Stimulated activated CD8-positive, alpha-beta memory T cell treated with anti-CD3 and anti-CD28 coated beads, Interleukin-7, amount 100 ng/mL, for 1 hour (primary cell): ENCODE data around the gene KMT5B.

ENCODE experiments used
- DNase-seq, 2 donors: peaks; one replicate each; pipeline ENCODE4 v3.0.0-alpha.2; 2020; ENCODE audit warnings: low read depth in 2 of 2

KMT5B gene

GRCh38 chr11:68215524-68216170 is 2.6 kb upstream of the KMT5B start:
- DNase-seq, result no peak

DNA sequence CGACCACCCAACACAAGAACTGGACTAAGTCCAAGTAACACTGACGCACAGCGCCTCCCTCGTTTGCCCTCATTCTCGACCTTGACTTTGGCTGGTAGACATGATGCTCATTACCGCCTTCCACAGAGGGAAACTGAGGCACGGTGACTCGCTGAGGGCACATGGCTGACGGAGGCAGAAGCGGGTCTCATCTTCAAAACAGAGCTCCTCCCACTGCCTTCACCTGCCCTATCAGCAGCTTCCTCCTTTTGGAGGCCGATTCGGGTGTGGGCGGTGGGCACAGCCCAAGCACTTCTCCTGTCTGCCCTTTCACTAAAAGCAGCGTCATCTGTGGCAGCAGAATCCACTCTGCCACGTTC is 2.0 kb upstream of the KMT5B start:
- DNase-seq, result no peak

DNA sequence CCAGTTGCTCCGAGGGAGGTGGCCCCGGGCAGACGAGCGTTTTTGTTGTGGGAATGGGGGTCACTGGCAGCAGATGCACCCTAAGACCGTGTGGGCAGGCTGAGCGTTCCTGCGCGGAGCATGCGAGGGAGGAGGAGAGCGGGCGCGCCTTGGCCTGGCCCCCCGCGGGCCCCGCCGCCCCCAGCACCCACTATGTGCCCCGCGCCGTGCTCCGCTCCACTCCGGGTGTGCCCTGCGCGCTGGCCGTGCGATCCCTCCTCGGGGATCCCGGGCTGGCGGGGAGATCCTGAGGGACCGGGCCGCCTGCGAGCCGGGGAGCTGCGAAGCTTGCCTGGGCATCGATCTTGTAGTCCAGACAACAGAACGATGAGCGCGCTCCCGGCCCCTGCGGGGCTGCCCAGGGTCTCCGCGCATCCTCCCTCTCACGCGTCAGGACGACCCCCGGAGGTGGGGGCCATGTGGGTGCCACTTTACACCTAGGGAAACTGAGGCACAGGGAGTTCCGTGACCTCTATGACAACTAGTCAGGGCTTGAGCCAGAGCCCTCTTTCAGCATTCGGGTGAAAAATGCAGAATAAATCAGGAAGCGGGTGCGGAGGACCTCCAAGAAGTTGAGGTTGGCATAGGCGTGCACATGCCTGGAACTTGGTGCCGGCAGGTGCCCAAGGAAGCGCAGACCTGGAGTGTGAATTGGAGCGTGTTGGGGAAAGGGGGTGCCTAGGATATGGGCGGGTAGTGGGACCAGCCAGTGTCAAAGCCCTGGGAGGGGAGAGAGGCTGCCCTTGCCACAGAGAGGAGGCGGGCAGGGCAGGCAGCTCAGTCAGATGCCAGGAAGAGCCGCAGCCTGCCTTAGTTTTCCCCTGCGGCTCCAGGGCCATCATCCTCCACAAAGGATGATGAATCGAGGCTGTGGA is 1.3 kb upstream of the KMT5B start:
- DNase-seq, result no peak

DNA sequence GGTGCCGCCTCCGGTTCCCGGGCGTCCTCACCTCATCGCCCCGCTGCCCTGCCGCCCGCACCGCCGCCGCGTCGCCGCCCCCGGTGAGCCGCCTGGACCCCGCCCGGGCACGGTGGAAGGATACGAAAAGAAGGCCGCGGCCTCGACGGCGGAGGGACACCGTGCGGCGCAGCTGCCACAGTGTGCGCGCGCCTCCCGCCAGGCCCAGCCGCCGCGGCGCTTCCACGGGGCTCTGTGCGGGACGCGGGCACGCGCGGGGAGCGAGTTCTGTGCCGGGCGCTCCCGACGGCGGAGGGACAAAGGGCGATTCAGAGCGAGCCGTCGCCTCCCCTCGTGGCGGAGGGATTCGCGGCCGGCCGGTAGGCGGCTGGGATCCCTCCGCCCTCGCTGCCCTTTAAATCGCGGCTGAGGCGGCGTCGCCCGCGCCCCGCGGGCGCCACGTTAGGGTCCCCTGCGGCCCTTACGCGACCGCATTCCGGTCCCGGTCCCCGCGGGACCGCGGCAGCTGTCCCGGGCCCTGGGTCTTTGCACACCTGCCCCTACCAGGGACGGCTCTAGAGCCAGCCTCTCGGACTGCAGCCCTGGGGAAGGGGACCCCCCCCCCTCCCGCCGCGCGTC is 568 bp upstream of the KMT5B start:
- DNase-seq, result peak; percentile 43 to 55

- DNase-seq, result peak in 1 of 2 donors; percentile 35
Measured at GRCh38 chr11:68212421-68213134, 518 bp downstream of the KMT5B start.

GRCh38 chr11:68211546-68211945 is 1.6 kb downstream of the KMT5B start:
- DNase-seq, result no peak

GRCh38 chr11:68206211-68206610 is 6.9 kb downstream of the KMT5B start:
- DNase-seq, result no peak

DNA sequence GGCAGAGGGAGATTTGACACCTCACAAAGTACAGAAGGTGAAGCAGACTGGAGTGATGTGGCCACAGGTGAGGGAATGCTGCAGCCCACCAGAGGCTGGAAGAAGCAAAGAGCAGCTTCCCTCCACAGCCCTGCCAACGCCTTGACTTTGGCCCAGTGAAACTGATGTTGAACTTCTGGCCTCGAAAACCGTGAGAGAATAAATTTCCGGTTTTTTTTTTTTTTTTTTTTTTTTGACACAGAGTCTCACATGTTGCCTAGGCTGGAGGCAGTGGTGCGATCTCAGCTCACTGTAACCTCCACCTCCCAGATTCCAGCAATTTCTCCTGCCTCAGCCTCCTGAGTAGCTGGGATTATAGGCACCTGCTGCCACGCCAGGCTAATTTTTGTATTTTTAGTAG is 8.7 kb downstream of the KMT5B start:
- DNase-seq, result no peak

DNA sequence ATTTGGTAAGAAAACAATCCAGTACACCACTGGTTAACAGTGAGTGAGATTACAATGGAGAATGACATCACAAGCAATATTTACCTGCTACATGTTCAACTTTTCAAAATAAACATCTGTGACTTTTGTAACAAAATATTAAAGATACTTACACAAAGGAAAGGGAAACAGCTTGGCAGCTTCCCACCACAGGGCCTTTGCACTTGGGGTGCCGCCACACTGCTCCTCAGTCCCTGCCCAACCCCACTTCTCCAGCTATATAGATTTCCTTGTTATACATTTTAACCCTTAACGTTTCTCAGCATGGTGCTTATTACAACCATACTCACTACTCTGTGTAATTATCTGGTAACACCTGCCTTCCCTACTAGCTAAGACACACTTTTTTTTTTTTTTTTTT is 10.9 kb downstream of the KMT5B start:
- no peak for DNase-seq

GRCh38 chr11:68201492-68201891 is 11.6 kb downstream of the KMT5B start:
- no peak for DNase-seq

DNA sequence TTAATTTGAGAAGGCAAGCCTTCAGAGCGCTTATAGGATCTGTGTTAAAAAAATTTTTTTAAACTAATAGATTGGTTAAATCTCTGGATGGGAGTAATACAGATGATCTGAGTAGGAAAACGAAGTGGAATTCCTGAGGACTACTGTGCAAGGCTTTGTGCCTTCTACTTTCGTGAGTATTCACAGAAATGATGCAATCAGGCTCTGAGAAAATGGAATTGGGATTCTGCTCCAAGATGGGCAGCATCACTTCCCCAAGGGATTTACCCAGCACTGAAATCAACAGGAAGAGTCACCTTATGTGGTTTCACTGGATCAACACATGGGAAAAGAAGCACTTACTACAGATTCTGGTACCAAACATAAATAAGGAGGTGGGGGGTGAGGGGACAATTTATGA is 12.5 kb downstream of the KMT5B start:
- DNase-seq, result no peak

DNA sequence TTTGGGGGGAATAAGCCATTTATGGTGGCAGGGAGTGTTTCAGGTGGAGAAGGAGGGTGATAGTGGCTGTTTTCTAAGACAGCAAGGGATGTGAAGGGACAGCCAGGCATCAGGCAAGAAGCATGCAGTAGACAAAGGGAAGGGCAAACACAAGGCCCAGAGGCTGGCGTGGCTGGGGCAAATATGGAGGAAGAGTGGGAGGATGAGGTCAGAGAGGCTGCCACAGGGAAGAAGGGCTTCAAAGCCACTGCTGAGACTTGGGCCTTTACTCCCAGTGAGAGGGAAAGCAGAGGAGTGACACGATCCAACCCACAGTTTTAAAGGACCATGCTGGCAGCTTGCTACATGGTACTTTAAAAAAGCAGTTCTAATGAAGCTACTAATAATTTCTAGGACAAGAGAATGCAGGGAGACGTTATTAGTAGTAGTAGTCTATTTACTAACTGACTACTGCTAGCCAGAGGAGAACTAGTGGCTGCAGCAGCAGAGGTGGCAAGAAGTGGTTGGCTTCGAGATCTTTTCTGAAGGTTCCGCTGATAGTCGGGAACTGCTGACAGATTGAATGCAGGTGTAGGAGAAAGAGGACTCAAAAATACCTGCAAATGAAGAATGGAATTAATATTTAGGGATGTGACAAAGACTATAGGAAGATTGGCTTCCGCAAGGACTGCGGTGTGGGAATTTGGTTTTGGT is 13.7 kb downstream of the KMT5B start:
- no peak for DNase-seq

DNA sequence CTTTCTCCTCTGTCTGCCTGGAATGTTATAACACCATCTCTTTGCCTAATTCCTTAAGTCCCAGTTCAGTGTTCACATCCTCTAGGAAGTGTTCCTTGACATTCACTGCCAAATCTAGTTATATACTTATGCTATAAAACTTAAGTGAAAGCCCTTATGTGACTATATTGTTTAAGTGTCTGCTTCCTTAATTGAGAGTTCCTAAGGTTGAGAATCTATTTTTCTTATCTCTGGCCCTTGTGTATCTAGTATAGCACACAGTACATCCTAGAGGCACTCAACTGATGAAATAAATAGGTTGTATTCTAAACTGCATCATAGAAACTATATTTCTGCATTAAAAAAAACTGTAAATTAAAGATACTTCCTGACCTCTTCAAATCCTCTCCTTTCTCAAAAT is 16.9 kb downstream of the KMT5B start:
- DNase-seq, result no peak

GRCh38 chr11:68194675-68195294 is 18.3 kb downstream of the KMT5B start:
- no peak for DNase-seq

- DNase-seq, result no peak
Measured at GRCh38 chr11:68193018-68193417, 20.1 kb downstream of the KMT5B start.

GRCh38 chr11:68191661-68192579 is 21.2 kb downstream of the KMT5B start:
- no peak for DNase-seq

- DNase-seq, result no peak
Measured at GRCh38 chr11:68189888-68190287, 23.2 kb downstream of the KMT5B start.

DNA sequence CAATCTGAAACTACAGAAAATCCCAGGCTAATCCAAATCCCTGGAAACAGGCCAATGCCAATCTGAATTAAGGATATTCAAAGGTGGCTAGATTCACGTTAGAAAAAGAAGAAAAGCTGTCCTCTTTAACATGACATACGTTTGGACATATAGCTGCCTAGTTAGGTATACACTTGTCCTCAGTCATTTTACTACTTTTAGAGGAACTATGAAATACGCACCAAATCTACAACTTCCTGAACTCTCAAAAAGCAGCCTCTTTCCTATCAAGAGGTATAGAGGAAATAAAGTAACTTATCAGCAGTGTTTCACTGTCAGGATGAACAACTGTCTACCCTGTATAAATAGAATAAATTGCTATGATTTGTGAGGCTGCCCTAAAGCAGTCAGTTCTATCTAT is 24.0 kb downstream of the KMT5B start:
- no peak for DNase-seq

DNA sequence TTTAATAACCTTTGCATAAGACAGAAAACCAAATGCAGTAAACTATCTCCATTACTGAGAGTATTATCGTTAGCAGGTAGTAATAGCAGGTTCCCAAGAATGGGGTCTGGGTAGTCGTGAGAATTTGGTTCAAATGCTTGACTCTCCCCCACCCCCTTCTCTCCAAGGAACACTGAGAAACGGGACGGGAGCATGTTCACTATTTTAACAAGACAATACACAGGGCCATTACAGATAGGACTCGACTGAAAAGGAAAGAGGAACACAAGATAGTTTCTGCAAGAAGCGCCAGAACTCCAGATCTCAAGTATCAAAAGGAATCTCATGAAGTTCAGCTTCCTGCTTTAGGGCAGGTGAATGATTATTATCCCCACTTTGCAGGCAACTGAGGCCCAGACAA is 27.0 kb downstream of the KMT5B start:
- no peak for DNase-seq
